Karpas-422 (cell line): ENCODE measurements around the gene NDUFA7. TPM values are rescaled to one million over a fixed set of nuclear protein-coding genes. Genes with fewer than 3 reads are reported as not detected.
"Not testable (repeated sequence)": the region's sequence is repeated elsewhere in the genome, so short reads cannot be mapped to it uniquely, and the experiment has no call there.

Source experiments
- DNase-seq: peaks from one replicate; pipeline ENCODE4 v3.0.0-alpha.2; 2015
- H2AFZ ChIP-seq: fragments of 200-600 bp; sonication (generic); 2 replicates; pipeline ENCODE4 v1.6.1; 2014; ENCODE audit warnings: antibody characterized with exemption, low read length, mixed read lengths
- H3K27ac ChIP-seq: fragments of 200-600 bp; sonication (generic); 2 replicates; pipeline ENCODE4 v1.5.1; 2014; ENCODE audit warnings: mild to moderate bottlenecking, low read length, moderate library complexity
- H3K27me3 ChIP-seq: fragments of 200-600 bp; sonication (generic); 2 replicates; pipeline ENCODE4 v1.6.1; 2014; ENCODE audit warnings: low read length, mixed read lengths
- H3K36me3 ChIP-seq: fragments of 200-600 bp; sonication (generic); 2 replicates; pipeline ENCODE4 v1.6.1; 2014; ENCODE audit warnings: low read length, mixed read lengths; ENCODE audit not compliant: insufficient read depth
- H3K4me1 ChIP-seq: fragments of 200-600 bp; sonication (generic); 2 replicates; pipeline ENCODE4 v1.6.1; 2014; ENCODE audit warnings: mild to moderate bottlenecking, low read length, mixed read lengths
- H3K4me2 ChIP-seq: fragments of 200-600 bp; sonication (generic); 2 replicates; pipeline ENCODE4 v1.6.1; 2014; ENCODE audit warnings: low read length, low read depth, mild to moderate bottlenecking; ENCODE audit not compliant: poor library complexity, severe bottlenecking
- H3K4me3 ChIP-seq: fragments of 200-600 bp; sonication (generic); 2 replicates; pipeline ENCODE4 v1.5.1; 2014; ENCODE audit warnings: mild to moderate bottlenecking, antibody characterized with exemption, low read length, mixed read lengths
- H3K79me2 ChIP-seq: fragments of 200-600 bp; sonication (generic); 2 replicates; pipeline ENCODE4 v1.6.1; 2014; ENCODE audit warnings: mild to moderate bottlenecking, low read length, mixed read lengths
- H3K9ac ChIP-seq: fragments of 200-600 bp; sonication (generic); 2 replicates; pipeline ENCODE4 v1.6.0; 2014; ENCODE audit warnings: low read length
- H3K9me2 ChIP-seq: fragments of 200-600 bp; sonication (generic), shearing (Covaris generic); replicated peaks from 2 replicates; pipeline ENCODE4 v1.6.0; 2014; ENCODE audit warnings: mild to moderate bottlenecking, low read length, moderate library complexity; ENCODE audit not compliant: insufficient read depth
- H3K9me3 ChIP-seq: fragments of 300-700, 200-600 bp; sonication (generic); 2 replicates; pipeline ENCODE4 v1.6.1; 2014; ENCODE audit warnings: low read length, mixed read lengths
- H4K20me1 ChIP-seq: fragments of 200-600 bp; sonication (generic); 2 replicates; pipeline ENCODE4 v1.6.1; 2014; ENCODE audit warnings: mild to moderate bottlenecking, antibody characterized with exemption, low read length, low read depth; ENCODE audit not compliant: insufficient read depth
- total RNA-seq: library from RNA; depleted of rRNA; stranded (reverse); fragments of >200 nt; shearing (Covaris generic); gene quantifications from 2 replicates; pipeline ENCODE4 v1.2.3, GENCODE V29; 2014; ENCODE audit warnings: low replicate concordance

The NDUFA7 gene
- total RNA-seq, 1 experiment from 2014 or later: 85.1 TPM

- Histone ChIP-seq H4K20me1 (no peaks in the 10 kb centered on the region), H2AFZ (no peak overlapping the region), H3K27me3 (no peaks in the 10 kb centered on the region), H3K27ac (no peak overlapping the region), H3K9me2 (no peaks in the 10 kb centered on the region), H3K9me3 (no peaks in the 10 kb centered on the region), H3K4me2 (no peak overlapping the region), H3K4me3 (no peak overlapping the region), H3K4me1 (no peaks in the 10 kb centered on the region), H3K9ac (no peak overlapping the region), H3K36me3 (no peaks in the 10 kb centered on the region), H3K79me2 (no peaks in the 10 kb centered on the region)
- no peak for DNase-seq
Observed at GRCh38 chr19:8361921-8362793, 41.0 kb upstream of the NDUFA7 start.

GRCh38 chr19:8360196-8360595 is 39.0 kb upstream of the NDUFA7 start:
- no peak for DNase-seq
- Histone ChIP-seq H4K20me1 (no peaks in the 10 kb centered on the region), H3K4me2 (no peak overlapping the region), H3K9me2 (no peaks in the 10 kb centered on the region), H3K36me3 (no peaks in the 10 kb centered on the region), H3K4me1 (no peaks in the 10 kb centered on the region), H3K9me3 (no peaks in the 10 kb centered on the region), H2AFZ (no peak overlapping the region), H3K27ac (no peak overlapping the region), H3K27me3 (no peaks in the 10 kb centered on the region), H3K79me2 (no peaks in the 10 kb centered on the region), H3K9ac (no peak overlapping the region), H3K4me3 (no peak overlapping the region)

GRCh38 chr19:8358948-8359347 is 37.8 kb upstream of the NDUFA7 start:
- no peak overlapping the region for H2AFZ ChIP-seq
- no peaks in the 10 kb centered on the region for H3K36me3 ChIP-seq
- DNase-seq: no peak
- H4K20me1 ChIP-seq: no peaks in the 10 kb centered on the region
- no peak overlapping the region for H3K4me3 ChIP-seq
- H3K9me3 ChIP-seq: no peaks in the 10 kb centered on the region
- H3K27me3 ChIP-seq: no peaks in the 10 kb centered on the region
- no peak overlapping the region for H3K9ac ChIP-seq
- H3K27ac ChIP-seq: no peak overlapping the region
- no peak overlapping the region for H3K4me2 ChIP-seq
- H3K79me2 ChIP-seq: no peaks in the 10 kb centered on the region
- H3K9me2 ChIP-seq: no peaks in the 10 kb centered on the region
- no peaks in the 10 kb centered on the region for H3K4me1 ChIP-seq

GRCh38 chr19:8357007-8357521 is 35.9 kb upstream of the NDUFA7 start:
- Histone ChIP-seq H3K4me3 (no peak overlapping the region), H3K9ac (no peak overlapping the region), H3K4me2 (no peak overlapping the region), H3K79me2 (no peaks in the 10 kb centered on the region), H3K27ac (no peak overlapping the region), H3K4me1 (no peaks in the 10 kb centered on the region), H2AFZ (no peak overlapping the region), H4K20me1 (no peaks in the 10 kb centered on the region), H3K36me3 (no peaks in the 10 kb centered on the region), H3K27me3 (no peaks in the 10 kb centered on the region), H3K9me2 (no peaks in the 10 kb centered on the region), H3K9me3 (no peaks in the 10 kb centered on the region)
- no peak for DNase-seq

- H4K20me1 ChIP-seq: no peaks in the 10 kb centered on the region
- no peaks in the 10 kb centered on the region for H3K9me3 ChIP-seq
- no peak overlapping the region for H3K27ac ChIP-seq
- H3K4me3 ChIP-seq: no peak overlapping the region
- no peaks in the 10 kb centered on the region for H3K36me3 ChIP-seq
- H3K27me3 ChIP-seq: no peaks in the 10 kb centered on the region
- H3K9me2 ChIP-seq: no peaks in the 10 kb centered on the region
- H2AFZ ChIP-seq: no peak overlapping the region
- no peaks in the 10 kb centered on the region for H3K79me2 ChIP-seq
- DNase-seq: no peak
- no peaks in the 10 kb centered on the region for H3K4me1 ChIP-seq
- no peak overlapping the region for H3K4me2 ChIP-seq
- no peak overlapping the region for H3K9ac ChIP-seq
Observed at GRCh38 chr19:8355631-8356402, 34.6 kb upstream of the NDUFA7 start.

- not testable (repeated sequence) for DNase-seq, H3K27ac ChIP-seq
Observed at GRCh38 chr19:8352845-8353244, 31.7 kb upstream of the NDUFA7 start.

GRCh38 chr19:8352134-8352827 is 31.1 kb upstream of the NDUFA7 start:
- H3K79me2 ChIP-seq: no peaks in the 10 kb centered on the region
- H3K4me1 ChIP-seq: no peaks in the 10 kb centered on the region
- H2AFZ ChIP-seq: no peak overlapping the region
- H3K36me3 ChIP-seq: no peaks in the 10 kb centered on the region
- no peaks in the 10 kb centered on the region for H3K9me2 ChIP-seq
- H3K27ac ChIP-seq: no peak overlapping the region
- no peaks in the 10 kb centered on the region for H4K20me1 ChIP-seq
- no peak overlapping the region for H3K4me2 ChIP-seq
- no peaks in the 10 kb centered on the region for H3K9me3 ChIP-seq
- H3K9ac ChIP-seq: no peak overlapping the region
- H3K27me3 ChIP-seq: no peaks in the 10 kb centered on the region
- no peak for DNase-seq
- H3K4me3 ChIP-seq: no peak overlapping the region

More at GRCh38 chr19:8352845-8353244, 31.7 kb upstream of the NDUFA7 start:
- H4K20me1 ChIP-seq, H3K4me3 ChIP-seq, H3K79me2 ChIP-seq, H3K4me1 ChIP-seq, H2AFZ ChIP-seq, H3K9me3 ChIP-seq, H3K4me2 ChIP-seq, H3K36me3 ChIP-seq, H3K9me2 ChIP-seq, H3K9ac ChIP-seq, H3K27me3 ChIP-seq: not testable (repeated sequence)
